HCT116 (cell line): ENCODE results near the gene RNF220. TPM values are rescaled to one million over a fixed set of nuclear protein-coding genes. Genes with fewer than 3 reads are reported as not detected.

Experiments
- ATAC-seq: fragments of 200-7000 bp; cut with Tn5 transposase; 2 replicates; pipeline ENCODE4 v1.9.1; 2020; ENCODE audit warnings: mild to moderate bottlenecking, moderate library complexity
- BruUV-seq: library from RNA; stranded (reverse); fragments of 400-500 nt; replicated peaks from 2 replicates; lab custom pipeline; 2021; lab: Mats Ljungman, UMichigan
- CTCF ChIA-PET: fragments of 300-600 bp; sonication (Branson Sonifier 250); formaldehyde crosslinking; loops from one replicate; lab custom pipeline; 2021; ENCODE audit warnings: antibody characterized with exemption; lab: Charles Lee
- POLR2A ChIA-PET: fragments of 300-600, 350-600 bp; sonication (Branson Sonifier 250); formaldehyde crosslinking; loops from one replicate; lab custom pipeline; 2021; ENCODE audit warnings: antibody characterized with exemption; lab: Charles Lee
- RAD21 ChIA-PET, 2 experiments: fragments of 300-600 bp; sonication (Branson Sonifier 250); formaldehyde crosslinking; loops; one replicate each; lab custom pipeline; 2023; ENCODE audit warnings: low total read pairs in 2 of 2; ENCODE audit not compliant: uncharacterized antibody in 2 of 2, unreplicated experiment in 2 of 2, low non-redundant PET in 1 of 2; lab: Charles Lee
- DNase-seq: peaks from one replicate; pipeline ENCODE4 v3.0.0-alpha.2; 2010; ENCODE audit warnings: low read depth, low spot score
- H2AFZ ChIP-seq: fragments of 200-600 bp; shearing (Covaris generic), sonication (generic); 2 replicates; pipeline ENCODE4 v1.6.1; 2017; ENCODE audit warnings: low read depth, mixed run types, mixed read lengths, antibody characterized with exemption, low read length; ENCODE audit not compliant: poor library complexity, severe bottlenecking
- H3K27ac ChIP-seq: 2 replicates; pipeline ENCODE4 v1.5.1; 2012; ENCODE audit warnings: low read depth, low read length
- H3K27me3 ChIP-seq: fragments of 200-600 bp; sonication (generic); 2 replicates; pipeline ENCODE4 v1.6.1; 2016; ENCODE audit warnings: mixed run types, low read length, mixed read lengths; ENCODE audit not compliant: insufficient read depth
- H3K36me3 ChIP-seq, 2 experiments: fragments of 200-500 bp in 1 of 2; fragments of 200-600 bp in 1 of 2; sonication (Bioruptor generic) in 1 of 2; sonication (generic) in 1 of 2; 2 replicates each; pipeline versions ENCODE4 v1.5.1 to v1.6.1; 2014 to 2016; ENCODE audit warnings: low read length in 2 of 2, inconsistent platforms in 1 of 2, mixed read lengths in 1 of 2, mixed run types in 1 of 2; ENCODE audit not compliant: insufficient read depth in 2 of 2, control insufficient read depth in 1 of 2
- H3K4me1 ChIP-seq, 2 experiments: fragments of 200-600 bp in 1 of 2; sonication (generic) in 1 of 2; 2 replicates each; pipeline versions ENCODE4 v1.5.1 to v1.6.1; 2012 to 2017; ENCODE audit warnings: low read length in 2 of 2, inconsistent platforms in 1 of 2, mild to moderate bottlenecking in 1 of 2, mixed read lengths in 1 of 2, mixed run types in 1 of 2, moderate library complexity in 1 of 2; ENCODE audit not compliant: insufficient read depth in 2 of 2, control insufficient read depth in 1 of 2
- H3K4me2 ChIP-seq: fragments of 200-600 bp; sonication (generic); 2 replicates; pipeline ENCODE4 v1.6.1; 2017; ENCODE audit warnings: mixed run types, low read length, mixed read lengths
- H3K4me3 ChIP-seq, 2 experiments: fragments of 200-600 bp in 1 of 2; sonication (generic) in 1 of 2; replicated peaks in 1 of 2; 2 replicates each; pipeline ENCODE4 v1.5.1; 2011 to 2016; ENCODE audit warnings: low read length in 2 of 2, control low read depth in 1 of 2, low read depth in 1 of 2, mild to moderate bottlenecking in 1 of 2, mixed read lengths in 1 of 2, mixed run types in 1 of 2
- H3K79me2 ChIP-seq: fragments of 200-600 bp; sonication (generic); 2 replicates; pipeline ENCODE4 v1.6.1; 2017; ENCODE audit warnings: mild to moderate bottlenecking, mixed run types, low read length, moderate library complexity, mixed read lengths; ENCODE audit not compliant: insufficient read depth
- H3K9ac ChIP-seq: fragments of 200-600 bp; sonication (generic); 2 replicates; pipeline ENCODE4 v1.6.1; 2016; ENCODE audit warnings: low read length, mixed read lengths
- H3K9me2 ChIP-seq: fragments of 200-600 bp; sonication (generic), shearing (Covaris generic); 2 replicates; pipeline ENCODE4 v1.6.1; 2017; ENCODE audit warnings: mixed run types, mild to moderate bottlenecking, moderate library complexity; ENCODE audit not compliant: insufficient read depth
- H3K9me3 ChIP-seq, 2 experiments: fragments of 200-500 bp in 1 of 2; fragments of 200-600 bp in 1 of 2; sonication (Bioruptor generic) in 1 of 2; sonication (generic) in 1 of 2; 2 replicates each; pipeline ENCODE4 v1.6.1; 2014 to 2017; ENCODE audit warnings: low read length in 2 of 2, mixed read lengths in 2 of 2, inconsistent platforms in 1 of 2, low read depth in 1 of 2, mild to moderate bottlenecking in 1 of 2, mixed run types in 1 of 2, moderate library complexity in 1 of 2; ENCODE audit not compliant: control insufficient read depth in 1 of 2, insufficient read depth in 1 of 2
- H4K20me1 ChIP-seq: fragments of 200-600 bp; sonication (generic), shearing (Covaris generic); 2 replicates; pipeline ENCODE4 v1.6.1; 2017; ENCODE audit warnings: mixed run types, mild to moderate bottlenecking, moderate library complexity; ENCODE audit not compliant: insufficient read depth
- CBX3 ChIP-seq: IDR thresholded peaks from 2 replicates; pipeline ENCODE4 v1.6.1; 2012; ENCODE audit warnings: low read depth
- CEBPB ChIP-seq: IDR thresholded peaks from 2 replicates; pipeline ENCODE4 v1.6.1; 2012; ENCODE audit warnings: low read depth
- EGR1 ChIP-seq: IDR thresholded peaks from 2 replicates; pipeline ENCODE4 v1.6.1; 2012; ENCODE audit warnings: low read depth
- ELF1 ChIP-seq: IDR thresholded peaks from 2 replicates; pipeline ENCODE4 v1.6.1; 2012; ENCODE audit warnings: low read depth, borderline replicate concordance
- EZH2 ChIP-seq: fragments of 200-600 bp; sonication (generic); IDR thresholded peaks from 2 replicates; pipeline ENCODE4 v1.6.1; 2017; ENCODE audit warnings: antibody characterized with exemption, mixed run types
- JUND ChIP-seq: IDR thresholded peaks from 2 replicates; pipeline ENCODE4 v1.6.1; 2012
- POLR2A ChIP-seq: IDR thresholded peaks from 2 replicates; pipeline ENCODE4 v1.7.0; 2011; ENCODE audit warnings: borderline replicate concordance; ENCODE audit not compliant: insufficient read depth, insufficient read length; ENCODE audit errors: extremely low read depth
- SP1 ChIP-seq: IDR thresholded peaks from 2 replicates; pipeline ENCODE4 v1.6.1; 2012; ENCODE audit warnings: low read depth
- SRF ChIP-seq: IDR thresholded peaks from 2 replicates; pipeline ENCODE4 v1.6.1; 2012; ENCODE audit warnings: low read depth
- TCF7L2 ChIP-seq: IDR thresholded peaks from 2 replicates; pipeline ENCODE4 v1.7.0; 2011; ENCODE audit warnings: borderline replicate concordance, inconsistent platforms; ENCODE audit not compliant: insufficient read depth, insufficient read length; ENCODE audit errors: extremely low read depth
- ZFX ChIP-seq: fragments of 450-650 bp; IDR thresholded peaks from 2 replicates; pipeline ENCODE4 v1.6.1; 2017
- ZNF274 ChIP-seq: fragments of 200-500 bp; sonication (Bioruptor generic); IDR thresholded peaks from 2 replicates; pipeline ENCODE4 v1.6.1; 2014; ENCODE audit warnings: mild to moderate bottlenecking, low read depth, low read length, inconsistent platforms
- intact Hi-C: fragments of 100-400 bp; cut with micrococcal nuclease; formaldehyde crosslinking; loops from 2 replicates; pipeline ENCODE4 v1.10.0; 2022
- total RNA-seq: library from RNA; stranded (reverse); gene quantifications from one replicate; pipeline ENCODE4 v1.2.1, GENCODE V29; 2021; ENCODE audit not compliant: unreplicated experiment
- TF ChIP-seq, protein P1 (sequence below), 3 experiments: fragments of 200-600 bp in 1 of 3; sonication (generic) in 1 of 3; IDR thresholded peaks in 2 of 3; conservative IDR thresholded peaks in 1 of 3; 2 replicates each; pipeline ENCODE4 v1.5.1; 2012 to 2017; ENCODE audit warnings: low read depth in 2 of 3, low read length in 2 of 3, antibody characterized with exemption in 1 of 3, borderline replicate concordance in 1 of 3, control low read depth in 1 of 3, mild to moderate bottlenecking in 1 of 3, mixed read lengths in 1 of 3, mixed run types in 1 of 3, moderate library complexity in 1 of 3; ENCODE audit not compliant: insufficient read depth in 1 of 3
- TF ChIP-seq, protein P2 (sequence below): IDR thresholded peaks from 2 replicates; pipeline ENCODE4 v1.6.1; 2012
- TF ChIP-seq, protein P3 (sequence below): IDR thresholded peaks from 2 replicates; pipeline ENCODE4 v1.6.1; 2012

RNF220 gene
- total RNA-seq, 1 experiment from 2014 or later: 84.5 TPM

DNA sequence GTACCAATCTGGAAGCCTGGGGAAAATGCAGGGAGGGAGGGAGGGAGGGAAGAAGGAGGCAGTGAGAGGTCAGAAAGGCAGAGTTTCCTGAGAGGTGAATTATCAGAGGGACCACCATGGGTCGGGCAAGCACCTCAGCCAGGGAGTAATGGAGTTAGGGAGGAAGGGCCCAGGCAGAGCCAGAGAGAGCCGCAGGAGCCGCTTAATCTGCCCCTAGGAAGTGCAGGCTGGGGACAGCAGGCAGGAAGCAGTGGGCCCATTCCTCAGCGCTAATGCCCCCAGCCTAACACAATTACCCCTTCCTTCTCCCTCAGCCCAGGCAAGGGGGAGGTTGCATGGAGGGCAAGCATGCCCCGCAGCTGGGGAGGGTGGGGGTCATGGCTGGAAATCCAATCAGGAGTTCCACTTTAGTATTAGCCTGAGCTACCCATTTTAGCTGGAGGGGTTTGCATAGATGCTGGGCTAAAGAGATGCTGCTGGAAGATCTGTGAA is 160.2 kb downstream of the RNF220 start:
- no peak overlapping the region for H3K27ac ChIP-seq
- DNase-seq: no peak
- CTCF ChIA-PET: no interaction called here
- POLR2A ChIA-PET: no interaction called here
- H3K79me2 ChIP-seq: no peaks in the 10 kb centered on the region
- H3K4me2 ChIP-seq: no peak overlapping the region
- no peaks in the 10 kb centered on the region for H3K36me3 ChIP-seq
- H3K9me2 ChIP-seq: no peaks in the 10 kb centered on the region
- intact Hi-C loops: no loop called here
- H3K27me3 ChIP-seq: no peaks in the 10 kb centered on the region
- H3K9me3 ChIP-seq: no peaks in the 10 kb centered on the region
- H3K4me3 ChIP-seq: no peak overlapping the region
- H3K4me1 ChIP-seq: peaks cover 7 to 18% of the 10 kb centered on the region in 2 experiments
- H2AFZ ChIP-seq: no peak overlapping the region
- TF ChIP-seq EZH2: no peak
- no peak for TF ChIP-seq TCF7L2
- TF ChIP-seq EGR1: no peak
- TF ChIP-seq, protein P1, sequence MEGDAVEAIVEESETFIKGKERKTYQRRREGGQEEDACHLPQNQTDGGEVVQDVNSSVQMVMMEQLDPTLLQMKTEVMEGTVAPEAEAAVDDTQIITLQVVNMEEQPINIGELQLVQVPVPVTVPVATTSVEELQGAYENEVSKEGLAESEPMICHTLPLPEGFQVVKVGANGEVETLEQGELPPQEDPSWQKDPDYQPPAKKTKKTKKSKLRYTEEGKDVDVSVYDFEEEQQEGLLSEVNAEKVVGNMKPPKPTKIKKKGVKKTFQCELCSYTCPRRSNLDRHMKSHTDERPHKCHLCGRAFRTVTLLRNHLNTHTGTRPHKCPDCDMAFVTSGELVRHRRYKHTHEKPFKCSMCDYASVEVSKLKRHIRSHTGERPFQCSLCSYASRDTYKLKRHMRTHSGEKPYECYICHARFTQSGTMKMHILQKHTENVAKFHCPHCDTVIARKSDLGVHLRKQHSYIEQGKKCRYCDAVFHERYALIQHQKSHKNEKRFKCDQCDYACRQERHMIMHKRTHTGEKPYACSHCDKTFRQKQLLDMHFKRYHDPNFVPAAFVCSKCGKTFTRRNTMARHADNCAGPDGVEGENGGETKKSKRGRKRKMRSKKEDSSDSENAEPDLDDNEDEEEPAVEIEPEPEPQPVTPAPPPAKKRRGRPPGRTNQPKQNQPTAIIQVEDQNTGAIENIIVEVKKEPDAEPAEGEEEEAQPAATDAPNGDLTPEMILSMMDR (IDR thresholded peaks at IDR 0.05 in 2 of 3, conservative IDR thresholded peaks at IDR 0.05 in 1 of 3; ENCODE audit: borderline replicate concordance in 1 of 3, insufficient read depth in 1 of 3, low read depth in 2 of 3, low read length in 2 of 3): no peak
- TF ChIP-seq ZNF274: no peak
- no peak for TF ChIP-seq CBX3
- no peak for ATAC-seq
- RAD21 ChIA-PET: no interaction called here
- no peak overlapping the region for H3K9ac ChIP-seq
- BruUV-seq: no TSS peak
- H4K20me1 ChIP-seq: no peaks in the 10 kb centered on the region

DNA sequence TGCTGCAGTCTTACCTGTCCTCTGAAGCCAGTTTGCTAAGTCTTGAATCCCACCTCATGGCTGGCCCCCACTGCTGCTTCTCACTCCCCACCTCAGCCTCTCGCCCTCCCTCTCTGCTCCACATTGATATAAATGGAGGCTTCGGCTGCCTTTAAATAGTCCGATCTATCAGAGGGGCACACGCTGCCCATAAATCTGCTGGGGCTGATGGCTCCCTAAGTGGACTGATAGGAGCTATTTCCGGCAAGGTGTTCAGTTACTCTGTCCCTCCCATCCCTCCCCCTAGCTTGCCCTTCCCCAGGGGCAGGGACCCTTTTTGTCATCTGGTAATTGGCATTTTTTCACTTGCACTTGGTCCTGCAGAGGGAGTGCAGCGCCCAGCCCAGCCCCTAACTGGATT is 160.8 kb downstream of the RNF220 start:
- Histone ChIP-seq H3K27me3 (no peaks in the 10 kb centered on the region), H3K79me2 (no peaks in the 10 kb centered on the region), H3K4me3 (no peak overlapping the region), H4K20me1 (no peaks in the 10 kb centered on the region), H3K4me1 (peaks cover 7 to 15% of the 10 kb centered on the region in 2 experiments), H3K9me3 (no peaks in the 10 kb centered on the region), H3K4me2 (no peak overlapping the region), H3K36me3 (no peaks in the 10 kb centered on the region), H3K9ac (no peak overlapping the region), H3K27ac (no peak overlapping the region), H2AFZ (no peak overlapping the region), H3K9me2 (no peaks in the 10 kb centered on the region)
- ChIA-PET CTCF (no interaction called here), POLR2A (interaction anchor here (0.8 kb wide), 1 partner anchor 20 kb away, joined by 3 read pairs; no protein-coding TSS in a partner anchor), RAD21 (no interaction called here)
- no peak for ATAC-seq
- intact Hi-C loops: no loop called here
- TF ChIP-seq SRF (no peak), ELF1 (no peak), JUND (no peak), SP1 (no peak), EZH2 (no peak), ZNF274 (no peak), CEBPB (no peak), ZFX (no peak), POLR2A (no peak), CBX3 (no peak)
- TF ChIP-seq, protein P1 (IDR thresholded peaks at IDR 0.05 in 2 of 3, conservative IDR thresholded peaks at IDR 0.05 in 1 of 3; ENCODE audit: borderline replicate concordance in 1 of 3, insufficient read depth in 1 of 3, low read depth in 2 of 3, low read length in 2 of 3): no peak
- TF ChIP-seq, protein P2, sequence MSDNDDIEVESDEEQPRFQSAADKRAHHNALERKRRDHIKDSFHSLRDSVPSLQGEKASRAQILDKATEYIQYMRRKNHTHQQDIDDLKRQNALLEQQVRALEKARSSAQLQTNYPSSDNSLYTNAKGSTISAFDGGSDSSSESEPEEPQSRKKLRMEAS: no peak
- TF ChIP-seq, protein P3, sequence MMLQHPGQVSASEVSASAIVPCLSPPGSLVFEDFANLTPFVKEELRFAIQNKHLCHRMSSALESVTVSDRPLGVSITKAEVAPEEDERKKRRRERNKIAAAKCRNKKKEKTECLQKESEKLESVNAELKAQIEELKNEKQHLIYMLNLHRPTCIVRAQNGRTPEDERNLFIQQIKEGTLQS: no peak
- no TSS peak for BruUV-seq
- DNase-seq: no peak
